Caco-2 (cell line): ENCODE data around the gene ATXN10. TPM values are rescaled to one million over a fixed set of nuclear protein-coding genes. Genes with fewer than 3 reads are reported as not detected.

Experiments
- BruUV-seq: library from RNA; stranded (reverse); fragments of 400-500 nt; replicated peaks from 2 replicates; lab custom pipeline; 2021; lab: Mats Ljungman, UMichigan
- CTCF ChIA-PET: fragments of 300-600 bp; sonication (Branson Sonifier 250); formaldehyde crosslinking; loops from one replicate; lab custom pipeline; 2022; ENCODE audit warnings: antibody characterized with exemption; lab: Charles Lee
- POLR2A ChIA-PET: fragments of 300-600 bp; sonication (Branson Sonifier 250); formaldehyde crosslinking; loops from one replicate; lab custom pipeline; 2022; ENCODE audit warnings: antibody characterized with exemption; lab: Charles Lee
- DNase-seq, 2 experiments: peaks; one replicate each; pipeline versions ENCODE4 v3.0.0 to v3.0.0-alpha.2; 2020 to 2022
- H3K27me3 ChIP-seq: replicated peaks from 2 replicates; pipeline ENCODE4 v1.6.0; 2011; ENCODE audit warnings: low read length; ENCODE audit not compliant: control insufficient read depth, insufficient read depth
- H3K36me3 ChIP-seq: 2 replicates; pipeline ENCODE4 v1.5.1; 2011; ENCODE audit warnings: low read length; ENCODE audit not compliant: control insufficient read depth, insufficient read depth
- H3K4me1 ChIP-seq: fragments of 250-450 bp; sonication (Bioruptor Pico); 2 replicates; pipeline ENCODE4 v1.5.1; 2020; ENCODE audit warnings: mild to moderate bottlenecking
- H3K4me3 ChIP-seq: 2 replicates; pipeline ENCODE4 v1.5.1; 2011; ENCODE audit warnings: low read depth, mild to moderate bottlenecking, control low read depth, low read length
- H3K9me3 ChIP-seq: fragments of 250-450 bp; sonication (Bioruptor Pico); 2 replicates; pipeline ENCODE4 v1.5.1; 2020; ENCODE audit warnings: mild to moderate bottlenecking, moderate library complexity
- H3K27ac Mint-ChIP-seq: one replicate; pipeline ENCODE4 v1.8.0; 2022; ENCODE audit warnings: mixed read lengths; ENCODE audit not compliant: unreplicated experiment
- H3K27me3 Mint-ChIP-seq: one replicate; pipeline ENCODE4 v1.8.0; 2022; ENCODE audit warnings: mixed read lengths; ENCODE audit not compliant: insufficient read depth, unreplicated experiment
- H3K36me3 Mint-ChIP-seq: one replicate; pipeline ENCODE4 v1.8.0; 2022; ENCODE audit warnings: mild to moderate bottlenecking, mixed read lengths; ENCODE audit not compliant: insufficient read depth, unreplicated experiment
- H3K4me1 Mint-ChIP-seq: one replicate; pipeline ENCODE4 v1.8.0; 2022; ENCODE audit warnings: low read depth, mixed read lengths; ENCODE audit not compliant: unreplicated experiment
- H3K4me3 Mint-ChIP-seq: one replicate; pipeline ENCODE4 v1.8.0; 2022; ENCODE audit warnings: mild to moderate bottlenecking, moderate library complexity, mixed read lengths; ENCODE audit not compliant: unreplicated experiment
- H3K9me3 Mint-ChIP-seq: one replicate; pipeline ENCODE4 v1.8.0; 2022; ENCODE audit warnings: mixed read lengths; ENCODE audit not compliant: unreplicated experiment
- intact Hi-C: fragments of 100-400 bp; cut with micrococcal nuclease; formaldehyde crosslinking; loops from one replicate; pipeline ENCODE4 v1.10.0; 2022; ENCODE audit not compliant: unreplicated experiment
- total RNA-seq: library from RNA; stranded (reverse); gene quantifications from 2 replicates; pipeline ENCODE4 v1.2.3, GENCODE V29; 2022
- TF ChIP-seq, protein P1 (sequence below), 2 experiments: fragments of 200-600 bp in 1 of 2; IDR thresholded peaks; 1 replicate in 1 of 2; 2 replicates in 1 of 2; pipeline versions ENCODE4 v1.5.1 to v1.8.0; 2011 to 2022; ENCODE audit warnings: antibody characterized with exemption in 1 of 2, control low read depth in 1 of 2, inconsistent platforms in 1 of 2, low read depth in 1 of 2, low read length in 1 of 2, mild to moderate bottlenecking in 1 of 2, moderate library complexity in 1 of 2; ENCODE audit not compliant: insufficient read depth in 1 of 2, severe bottlenecking in 1 of 2, unreplicated experiment in 1 of 2

Gene ATXN10
- total RNA-seq, 1 experiment from 2014 or later: 155 TPM

DNA sequence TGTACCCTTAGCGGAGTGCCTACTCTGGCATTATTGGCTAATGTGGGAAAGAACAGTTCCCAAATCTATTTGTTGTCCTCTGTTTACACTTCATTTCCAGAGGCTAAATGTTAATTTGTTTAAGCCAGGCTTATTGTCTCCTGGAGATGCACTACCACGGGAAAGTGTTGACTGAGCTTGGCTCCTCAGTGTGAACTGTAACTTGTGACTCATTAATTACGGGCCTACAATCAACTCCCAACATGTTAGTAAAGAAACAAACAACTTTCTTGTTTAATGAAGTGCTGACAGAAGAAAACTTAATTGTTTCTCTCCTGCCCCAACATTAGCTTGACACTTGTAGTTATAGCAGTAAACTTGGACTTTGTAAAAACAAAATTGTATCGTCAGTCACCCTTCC lies 130.4 kb downstream of the ATXN10 start:
- POLR2A ChIA-PET: no interaction called here
- Histone ChIP-seq H3K9me3 (peaks cover 5% of the 10 kb centered on the region; the same call in 1 of the 2 replicates), H3K4me1 (no peaks in the 10 kb centered on the region), H3K27me3 (no peaks in the 10 kb centered on the region), H3K4me3 (no peak overlapping the region), H3K36me3 (no peaks in the 10 kb centered on the region; the same call in 1 of the 2 replicates)
- Mint-ChIP-seq H3K4me3 (no peak overlapping the region), H3K27ac (no peak overlapping the region), H3K36me3 (peaks cover 26% of the 10 kb centered on the region), H3K9me3 (peaks cover 9% of the 10 kb centered on the region), H3K4me1 (no peaks in the 10 kb centered on the region), H3K27me3 (no peaks in the 10 kb centered on the region)
- TF ChIP-seq, protein P1, sequence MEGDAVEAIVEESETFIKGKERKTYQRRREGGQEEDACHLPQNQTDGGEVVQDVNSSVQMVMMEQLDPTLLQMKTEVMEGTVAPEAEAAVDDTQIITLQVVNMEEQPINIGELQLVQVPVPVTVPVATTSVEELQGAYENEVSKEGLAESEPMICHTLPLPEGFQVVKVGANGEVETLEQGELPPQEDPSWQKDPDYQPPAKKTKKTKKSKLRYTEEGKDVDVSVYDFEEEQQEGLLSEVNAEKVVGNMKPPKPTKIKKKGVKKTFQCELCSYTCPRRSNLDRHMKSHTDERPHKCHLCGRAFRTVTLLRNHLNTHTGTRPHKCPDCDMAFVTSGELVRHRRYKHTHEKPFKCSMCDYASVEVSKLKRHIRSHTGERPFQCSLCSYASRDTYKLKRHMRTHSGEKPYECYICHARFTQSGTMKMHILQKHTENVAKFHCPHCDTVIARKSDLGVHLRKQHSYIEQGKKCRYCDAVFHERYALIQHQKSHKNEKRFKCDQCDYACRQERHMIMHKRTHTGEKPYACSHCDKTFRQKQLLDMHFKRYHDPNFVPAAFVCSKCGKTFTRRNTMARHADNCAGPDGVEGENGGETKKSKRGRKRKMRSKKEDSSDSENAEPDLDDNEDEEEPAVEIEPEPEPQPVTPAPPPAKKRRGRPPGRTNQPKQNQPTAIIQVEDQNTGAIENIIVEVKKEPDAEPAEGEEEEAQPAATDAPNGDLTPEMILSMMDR (IDR thresholded peaks at IDR 0.05; ENCODE audit: insufficient read depth in 1 of 2, low read depth in 1 of 2, low read length in 1 of 2, severe bottlenecking in 1 of 2, unreplicated experiment in 1 of 2): no peak
- BruUV-seq: no TSS peak
- no peak for DNase-seq
- intact Hi-C loops: no loop called here
- CTCF ChIA-PET: no interaction called here

DNA sequence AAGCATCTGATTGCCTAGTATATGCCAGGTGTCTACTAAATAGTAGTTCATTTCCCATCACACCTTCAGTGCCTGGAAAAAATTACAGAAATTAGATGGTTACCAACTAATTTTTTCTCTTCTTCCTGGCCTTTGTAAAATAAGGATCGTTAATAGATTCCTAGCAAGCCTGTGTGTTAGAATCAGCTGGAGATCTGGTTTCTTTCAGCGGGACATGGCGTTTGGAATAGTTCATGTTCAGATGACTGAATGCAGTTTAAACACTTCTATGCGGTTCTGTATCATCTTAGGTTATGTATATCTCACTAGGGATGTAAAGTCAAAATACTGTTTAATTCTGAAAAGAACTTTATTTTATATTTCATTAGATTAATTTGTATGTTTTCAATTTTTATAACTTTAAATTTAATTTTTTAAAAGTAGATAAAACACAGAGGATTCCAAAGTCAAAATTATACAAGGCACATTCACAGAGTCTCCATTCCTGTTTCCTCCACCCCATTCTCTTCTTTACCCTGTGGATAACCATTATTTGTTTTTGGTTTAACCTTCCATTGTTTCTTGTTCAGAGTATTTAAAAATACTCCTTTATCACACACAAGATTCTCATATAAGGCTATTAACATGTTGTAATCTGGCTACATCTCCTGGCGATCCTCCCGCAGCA lies 132.8 kb downstream of the ATXN10 start:
- Histone ChIP-seq H3K4me3 (no peak overlapping the region), H3K27me3 (no peaks in the 10 kb centered on the region), H3K4me1 (no peaks in the 10 kb centered on the region), H3K36me3 (no peaks in the 10 kb centered on the region; the same call in 1 of the 2 replicates), H3K9me3 (no peaks in the 10 kb centered on the region)
- TF ChIP-seq, protein P1 (IDR thresholded peaks at IDR 0.05; ENCODE audit: insufficient read depth in 1 of 2, low read depth in 1 of 2, low read length in 1 of 2, severe bottlenecking in 1 of 2, unreplicated experiment in 1 of 2): no peak
- CTCF ChIA-PET: no interaction called here
- no peak overlapping the region for H3K4me3 Mint-ChIP-seq
- intact Hi-C loops: no loop called here
- no peaks in the 10 kb centered on the region for H3K27me3 Mint-ChIP-seq
- H3K27ac Mint-ChIP-seq: no peak overlapping the region
- BruUV-seq: no TSS peak
- H3K9me3 Mint-ChIP-seq: no peaks in the 10 kb centered on the region
- no peaks in the 10 kb centered on the region for H3K4me1 Mint-ChIP-seq
- DNase-seq: no peak
- H3K36me3 Mint-ChIP-seq: peaks cover 16% of the 10 kb centered on the region
- POLR2A ChIA-PET: no interaction called here

- no peak overlapping the region for H3K27ac Mint-ChIP-seq
- Histone ChIP-seq H3K36me3 (no peaks in the 10 kb centered on the region; the same call in 1 of the 2 replicates), H3K27me3 (no peaks in the 10 kb centered on the region), H3K4me3 (no peak overlapping the region), H3K4me1 (no peaks in the 10 kb centered on the region), H3K9me3 (no peaks in the 10 kb centered on the region)
- no peaks in the 10 kb centered on the region for H3K27me3 Mint-ChIP-seq
- peaks cover 15% of the 10 kb centered on the region for H3K36me3 Mint-ChIP-seq
- TF ChIP-seq, protein P1 (IDR thresholded peaks at IDR 0.05; ENCODE audit: insufficient read depth in 1 of 2, low read depth in 1 of 2, low read length in 1 of 2, severe bottlenecking in 1 of 2, unreplicated experiment in 1 of 2): no peak
- no peak overlapping the region for H3K4me3 Mint-ChIP-seq
- intact Hi-C loops: no loop called here
- BruUV-seq: no TSS peak
- DNase-seq: no peak
- CTCF ChIA-PET: no interaction called here
- H3K4me1 Mint-ChIP-seq: no peaks in the 10 kb centered on the region
- POLR2A ChIA-PET: no interaction called here
- H3K9me3 Mint-ChIP-seq: no peaks in the 10 kb centered on the region
These were observed 133.3 kb downstream of the ATXN10 start for GRCh38 chr22:45804986-45805325.
